ENCODE results near the gene TBL3. TPM values are rescaled to one million over a fixed set of nuclear protein-coding genes. Genes with fewer than 3 reads are reported as not detected.
"Not testable (repeated sequence)": the region's sequence is repeated elsewhere in the genome, so short reads cannot be mapped to it uniquely, and the experiment has no call there.

TBL3 gene
- total RNA-seq = 50.7 and 59.4 TPM in 2 replicates

DNA sequence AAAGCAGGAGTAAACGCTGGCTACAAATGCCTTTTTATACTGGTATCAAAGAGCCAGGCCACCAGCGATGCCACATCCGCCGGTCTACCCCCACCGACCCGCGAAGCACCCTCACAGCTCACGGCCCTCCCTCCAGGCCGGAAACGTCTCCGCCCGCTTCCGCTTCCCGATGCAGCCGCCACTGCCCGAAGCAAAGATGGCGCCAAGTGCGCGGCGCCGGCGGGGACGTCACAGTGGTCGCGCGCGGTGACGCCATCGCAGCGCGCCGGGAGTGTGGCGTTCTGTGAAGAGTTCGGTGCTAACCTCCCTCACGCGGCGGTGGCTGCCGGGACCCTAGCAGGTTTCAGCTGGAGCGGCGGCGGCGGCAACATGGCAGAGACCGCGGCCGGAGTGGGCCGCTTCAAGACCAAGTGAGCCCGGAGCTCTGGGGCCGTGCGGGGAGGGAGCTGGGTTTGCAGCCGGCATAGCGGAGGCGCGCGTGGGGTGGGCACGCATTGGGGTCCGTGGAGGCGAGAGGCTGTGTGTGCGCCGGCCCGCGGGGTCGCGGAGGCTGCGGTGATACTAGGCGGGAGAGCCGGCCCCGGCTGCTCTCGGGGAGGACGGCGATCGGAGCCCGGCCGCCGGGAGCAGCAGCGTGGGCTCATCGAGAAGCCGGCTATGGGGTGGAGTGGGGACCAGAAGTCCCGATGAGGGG is at the start of gene TBL3:
TBL3 (plus strand) TSS at position 258 of the 694 bp plus-strand sequence; CDS start at position 370, 112 bp downstream.
- DNase-seq (ENCODE audit: extremely low read depth, low read depth, low spot score) = no peak

DNA sequence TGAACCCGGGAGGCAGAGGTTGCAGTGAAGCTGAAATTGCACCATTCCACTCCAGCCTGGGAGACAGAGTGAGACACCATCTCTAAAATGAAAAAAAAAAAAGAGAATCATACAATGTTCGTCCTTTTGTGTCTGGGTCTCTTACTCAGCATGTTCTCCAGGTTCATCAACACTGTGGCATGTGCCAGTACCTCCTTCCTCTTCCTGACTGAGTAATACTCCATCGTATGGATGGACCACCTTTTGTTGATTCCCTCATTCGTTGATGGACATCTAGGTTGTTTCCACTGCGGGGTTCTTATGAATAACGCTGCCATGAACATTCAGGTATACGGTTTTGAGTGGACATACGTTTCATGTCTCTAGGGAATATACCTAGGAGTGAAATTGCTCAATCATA is 49.5 kb upstream of the TBL3 start:
- DNase-seq (ENCODE audit: extremely low read depth, low read depth, low spot score) = no peak

DNA sequence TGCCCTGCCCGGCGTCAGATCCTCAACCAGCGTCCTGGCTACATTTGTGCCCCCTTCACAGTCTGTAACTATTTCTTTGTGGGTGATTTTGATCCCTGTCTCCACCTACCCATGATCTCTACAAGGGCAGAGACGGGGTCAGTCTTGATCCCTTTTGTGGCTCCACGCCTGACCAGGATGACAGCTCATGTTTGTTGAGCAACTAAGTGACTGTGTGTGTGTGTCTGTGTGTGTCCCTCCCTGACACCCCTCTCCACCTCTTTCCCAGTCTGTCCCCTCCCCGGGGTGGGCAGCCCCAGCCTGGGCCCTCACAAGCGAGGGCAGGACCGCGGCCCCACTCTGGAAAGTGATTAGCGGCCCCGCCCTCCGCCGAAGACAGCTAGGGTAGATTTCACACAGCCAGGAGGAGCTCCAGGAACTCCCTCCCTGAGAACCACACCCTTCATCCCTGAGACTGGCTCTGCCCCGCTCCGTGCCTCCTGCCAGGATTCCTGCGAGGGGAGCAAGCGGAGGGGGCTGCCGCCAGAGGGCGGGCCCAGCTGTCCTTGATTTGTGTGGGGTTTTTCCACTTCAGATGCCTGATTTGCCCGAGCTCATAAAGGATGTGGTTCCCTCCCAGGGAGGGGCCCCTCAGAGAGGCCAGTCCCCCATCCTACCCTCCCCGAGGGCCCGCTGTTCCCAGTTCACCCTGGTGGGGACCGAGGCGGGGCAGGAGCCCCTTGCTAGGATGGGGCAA is 48.4 kb upstream of the TBL3 start:
- DNase-seq (ENCODE audit: extremely low read depth, low read depth, low spot score) = no peak

DNA sequence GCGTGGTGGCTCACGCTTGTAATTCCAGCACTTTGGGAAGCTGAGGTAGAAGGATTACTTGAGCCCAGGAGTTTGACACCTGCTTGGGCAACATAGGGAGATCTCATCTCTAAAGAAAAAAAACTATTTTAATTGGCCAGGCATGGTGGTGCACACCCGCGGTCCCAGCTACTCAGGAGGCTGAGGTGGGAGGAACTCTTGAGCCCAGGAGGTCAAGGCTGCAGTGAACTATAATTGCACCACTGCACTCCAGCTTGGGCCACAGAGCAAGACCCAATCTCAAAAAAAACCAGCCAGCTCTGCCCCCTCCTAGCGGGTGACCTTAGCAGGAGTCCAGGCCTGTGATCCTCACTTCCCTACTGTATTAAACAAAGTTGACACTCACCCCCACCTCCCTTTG is 47.8 kb upstream of the TBL3 start:
- no peak for DNase-seq (ENCODE audit: extremely low read depth, low read depth, low spot score)

DNA sequence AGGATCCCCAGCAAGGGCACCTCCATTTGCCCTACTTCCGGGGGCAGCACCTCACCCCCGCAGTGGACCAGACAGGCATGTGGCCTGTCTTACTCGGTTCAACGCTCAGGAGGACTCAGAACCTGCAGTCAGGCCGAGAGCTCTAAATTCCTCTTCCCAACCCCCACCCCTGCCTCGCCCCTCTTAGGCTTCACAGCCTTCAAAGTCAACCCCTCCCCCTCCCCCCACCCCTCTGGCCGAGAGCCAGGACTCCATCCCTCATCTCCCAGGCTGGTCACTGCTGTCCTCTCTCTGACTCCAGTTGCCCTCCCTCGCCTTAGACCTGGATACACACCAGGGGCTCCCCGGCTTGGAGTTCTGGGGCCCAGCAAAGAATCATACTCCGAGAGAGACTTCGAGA is 45.6 kb upstream of the TBL3 start:
- no peak for DNase-seq (ENCODE audit: extremely low read depth, low read depth, low spot score)

DNA sequence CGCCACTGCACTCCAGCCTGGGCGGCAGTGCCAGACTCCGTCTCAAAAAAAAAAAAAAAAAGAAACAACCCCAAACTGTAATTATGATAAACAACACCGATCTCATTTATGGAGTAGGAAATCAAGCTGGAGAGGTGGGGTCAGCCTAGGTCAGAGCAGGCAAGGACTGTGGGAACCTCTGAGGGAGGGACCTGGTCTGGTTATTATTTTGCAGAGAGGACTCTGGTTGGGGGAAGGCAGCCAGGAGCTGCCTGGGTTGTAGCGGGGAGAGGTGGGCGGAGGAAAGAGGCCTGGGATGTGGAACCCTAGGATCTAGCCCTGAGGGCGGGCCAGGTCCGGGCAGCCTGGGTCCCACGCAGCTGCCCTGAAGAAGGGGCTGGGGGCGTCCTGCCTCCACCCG is 42.7 kb upstream of the TBL3 start:
- DNase-seq (ENCODE audit: extremely low read depth, low read depth, low spot score) = no peak

DNA sequence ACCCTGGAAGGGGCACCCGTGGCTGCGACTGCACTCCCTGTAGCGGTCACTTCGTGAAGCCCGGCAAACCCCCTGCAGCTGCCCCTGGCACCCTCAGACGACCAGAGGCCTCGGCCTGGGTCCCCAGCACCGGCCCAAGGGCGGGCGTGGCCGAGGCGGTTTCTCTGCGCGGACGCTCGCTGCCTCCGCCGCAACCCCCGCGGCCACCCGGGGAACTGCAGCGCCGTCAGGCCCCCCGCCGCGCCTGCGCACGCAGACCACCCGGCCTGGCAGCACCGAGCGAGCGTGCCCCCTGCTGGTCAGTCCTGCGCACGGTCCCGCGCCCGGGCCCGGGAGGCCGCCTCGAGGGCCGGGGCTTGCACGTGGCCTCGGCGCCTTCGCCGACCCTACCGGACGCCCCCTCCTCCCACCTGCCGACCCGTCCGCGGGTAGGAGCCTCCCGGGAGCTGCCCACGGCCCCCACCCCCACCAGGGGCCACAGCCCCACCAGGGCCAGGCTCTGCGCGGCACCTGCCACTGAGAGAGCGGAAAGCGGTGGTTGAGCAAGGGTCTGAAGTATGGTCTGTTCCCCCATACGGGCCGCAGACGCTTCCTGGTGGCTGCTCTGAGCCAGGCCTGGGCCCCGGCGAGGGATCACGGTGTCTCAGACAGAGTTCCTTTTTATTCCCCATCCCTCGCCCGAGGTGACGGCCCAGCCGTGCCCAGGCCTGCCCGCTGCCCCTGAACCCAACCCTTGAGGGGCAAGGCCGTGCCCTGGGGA is 42.1 kb upstream of the TBL3 start:
- DNase-seq (ENCODE audit: extremely low read depth, low read depth, low spot score) = no peak

DNA sequence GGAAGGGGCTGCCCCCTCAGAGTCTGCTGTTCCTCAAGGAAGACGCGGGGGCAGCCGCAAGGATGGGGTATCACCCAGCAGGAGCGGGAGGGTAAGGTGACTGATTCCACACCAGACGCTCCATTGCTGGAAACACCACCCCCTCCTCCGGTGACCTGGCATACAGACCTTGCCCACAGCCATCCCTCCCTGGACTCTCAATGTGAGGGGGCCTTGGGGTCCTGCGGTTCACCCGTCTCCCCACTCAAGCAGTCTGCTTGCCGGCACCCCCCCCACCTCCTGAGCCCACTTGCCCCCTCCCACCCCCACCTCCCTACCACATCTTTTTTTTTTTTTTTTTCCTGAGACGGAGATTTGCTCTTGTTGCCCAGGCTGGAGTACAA is 41.5 kb upstream of the TBL3 start:
- no peak for DNase-seq (ENCODE audit: extremely low read depth, low read depth, low spot score)

DNA sequence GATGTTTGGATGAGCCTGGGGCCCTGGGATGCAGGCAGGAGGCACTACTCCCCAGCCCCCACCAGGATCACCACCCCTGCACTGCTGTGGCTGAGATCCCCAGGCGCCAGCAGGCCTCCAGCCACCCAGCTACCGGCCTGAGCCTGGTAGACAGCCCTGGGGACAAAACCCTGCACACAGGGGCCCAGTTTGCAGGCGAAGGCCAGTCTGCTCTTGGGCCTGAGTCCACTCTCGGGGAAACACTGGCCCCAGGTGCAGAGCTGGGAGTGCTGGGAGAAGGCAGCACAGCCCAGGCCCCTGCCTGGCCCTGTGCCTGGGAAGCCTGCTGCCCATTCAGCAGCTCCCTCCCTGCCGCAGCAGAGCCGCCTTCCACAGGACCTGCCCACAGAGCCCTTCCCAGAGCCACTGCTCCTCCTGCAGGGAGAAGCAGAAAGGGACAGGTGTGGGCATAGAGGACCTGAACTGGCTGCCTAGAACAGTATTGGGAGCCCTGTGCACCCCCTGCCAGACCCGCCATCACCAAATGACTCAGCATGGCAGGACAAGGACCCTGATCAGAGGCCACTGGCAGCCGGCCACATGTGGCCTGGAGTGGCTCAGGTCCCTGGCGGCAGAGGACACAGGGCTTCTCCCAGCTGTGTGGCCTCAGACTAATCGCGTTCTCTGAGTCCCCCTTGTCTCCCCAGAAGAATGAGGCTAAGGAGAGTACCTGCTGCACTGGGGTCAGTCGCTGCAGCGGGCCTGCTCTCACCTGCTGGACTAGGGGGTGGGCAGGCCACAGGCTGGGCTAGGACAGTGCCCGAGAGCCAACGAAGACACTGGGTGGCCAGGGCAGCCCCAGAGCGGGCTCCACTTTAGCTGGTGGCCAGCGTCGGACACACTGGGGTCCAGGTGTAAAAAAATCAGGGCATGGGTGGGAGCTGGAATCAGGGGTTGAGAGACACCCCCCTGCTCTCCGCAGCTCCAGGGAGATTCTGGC is 39.5 kb upstream of the TBL3 start:
- DNase-seq (ENCODE audit: extremely low read depth, low read depth, low spot score) = no peak

DNA sequence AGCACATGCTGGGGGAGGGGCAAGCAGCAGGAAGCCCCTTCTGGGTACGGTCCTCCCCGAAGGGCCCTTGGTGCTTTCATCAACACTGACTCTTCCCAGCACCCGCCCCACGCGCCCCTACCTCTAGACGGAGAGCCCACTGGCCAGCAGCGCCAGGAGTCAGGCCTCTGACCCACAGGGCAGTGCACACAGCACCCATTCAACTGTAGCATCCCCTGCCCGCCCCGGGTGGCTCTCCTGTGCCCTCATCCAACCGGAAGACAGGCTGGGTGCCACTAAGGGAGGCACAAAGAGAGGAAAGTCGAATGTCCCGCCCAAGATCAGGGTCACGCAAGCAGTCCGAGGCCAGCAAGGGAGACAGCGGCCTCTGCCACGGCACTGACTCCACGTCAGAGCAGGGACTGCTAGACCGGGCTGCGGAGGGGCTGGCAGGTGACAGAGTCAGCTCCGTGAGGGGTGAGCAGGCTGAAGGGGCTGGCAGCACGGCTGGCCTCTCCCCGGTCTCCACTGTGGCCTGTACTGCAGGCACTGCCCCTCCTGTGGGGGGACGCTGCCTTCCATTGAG is 38.7 kb upstream of the TBL3 start:
- no peak for DNase-seq (ENCODE audit: extremely low read depth, low read depth, low spot score)

DNA sequence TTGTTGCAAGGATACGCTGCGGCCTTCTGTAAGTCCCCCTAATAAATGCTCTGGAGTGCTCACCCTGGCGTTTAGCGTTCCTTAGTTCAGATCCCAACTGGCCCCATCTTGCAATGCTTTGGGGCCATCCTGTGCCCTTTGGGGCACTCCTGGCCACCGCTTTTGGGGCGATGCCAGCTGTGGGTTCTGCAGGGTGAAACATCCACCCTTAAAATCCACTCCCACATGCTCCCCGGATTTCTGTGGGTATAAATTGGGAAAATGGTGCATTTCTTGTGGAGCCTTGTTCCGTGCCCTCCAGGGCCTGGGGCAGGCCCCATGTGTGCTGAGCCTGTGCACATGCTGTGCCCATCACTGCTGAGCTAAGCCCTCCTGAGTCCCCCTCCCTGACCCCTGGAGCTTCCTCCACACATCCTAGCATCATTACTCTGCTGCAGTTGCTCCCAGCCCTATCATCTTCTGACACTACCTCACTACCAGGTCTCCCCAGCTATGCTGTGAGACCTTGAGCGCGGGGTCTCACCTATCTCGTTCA is 34.8 kb upstream of the TBL3 start:
- no peak for DNase-seq (ENCODE audit: extremely low read depth, low read depth, low spot score)

DNA sequence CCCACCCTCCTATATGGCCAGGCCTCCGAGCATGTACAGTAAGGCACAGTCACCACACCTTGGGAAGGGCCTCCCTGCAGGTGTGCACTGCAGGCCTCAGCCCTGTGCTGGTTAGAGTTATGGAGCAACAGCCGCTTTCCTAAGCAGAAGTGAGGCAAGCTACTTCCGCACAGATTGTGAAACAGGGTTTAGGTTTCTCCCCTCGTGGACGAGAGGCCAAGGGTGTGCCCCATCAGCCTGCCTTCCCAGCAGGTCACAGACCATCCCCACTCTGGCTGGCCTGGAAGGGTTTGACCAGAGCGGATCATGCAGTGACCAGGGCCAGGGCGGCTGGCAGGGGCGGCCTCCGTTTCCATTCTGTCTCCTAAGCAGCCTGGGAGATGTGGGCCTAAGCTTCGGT is 33.5 kb upstream of the TBL3 start:
- DNase-seq (ENCODE audit: extremely low read depth, low read depth, low spot score) = no peak

DNA sequence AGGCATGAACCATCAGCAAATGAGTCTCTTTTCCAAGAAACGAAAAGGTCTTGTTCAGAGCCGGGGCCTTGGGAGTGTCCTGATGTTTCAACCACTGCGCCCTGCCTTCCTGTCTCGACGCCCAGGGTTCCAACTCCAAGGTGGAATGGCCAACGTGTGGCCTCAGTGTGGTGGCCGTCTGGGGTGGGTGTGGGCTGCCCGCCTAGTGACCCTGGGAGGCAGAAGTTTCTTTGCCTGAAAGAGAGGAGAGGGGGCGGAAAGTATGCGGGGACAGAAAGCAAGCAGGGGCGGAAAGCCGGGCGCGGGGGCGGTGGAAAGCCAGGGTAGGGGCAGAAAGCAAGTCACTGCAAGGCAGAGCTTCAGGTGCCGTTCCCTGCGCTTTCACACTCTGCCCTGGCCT is 32.9 kb upstream of the TBL3 start:
- DNase-seq (ENCODE audit: extremely low read depth, low read depth, low spot score) = no peak

DNA sequence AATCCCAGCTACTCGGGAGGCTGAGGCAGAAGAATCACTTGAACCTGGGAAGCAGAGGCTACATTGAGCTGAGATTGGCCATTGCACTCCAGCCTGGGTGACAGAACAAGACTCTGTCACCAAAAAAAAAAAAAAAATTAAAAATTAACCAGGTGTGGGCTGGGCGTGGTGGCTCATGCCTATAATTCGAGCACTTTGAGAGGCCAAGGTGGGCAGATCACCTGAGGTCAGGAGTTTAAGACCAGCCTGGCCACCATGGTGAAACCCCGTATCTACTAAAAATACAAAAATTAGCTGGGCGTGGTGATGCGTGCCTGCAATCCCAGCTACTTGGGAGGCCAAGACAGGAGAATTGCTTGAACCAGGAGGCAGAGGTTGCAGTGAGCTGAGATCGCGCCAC is 32.0 kb upstream of the TBL3 start:
- not testable (repeated sequence) for DNase-seq (ENCODE audit: extremely low read depth, low read depth, low spot score)

DNA sequence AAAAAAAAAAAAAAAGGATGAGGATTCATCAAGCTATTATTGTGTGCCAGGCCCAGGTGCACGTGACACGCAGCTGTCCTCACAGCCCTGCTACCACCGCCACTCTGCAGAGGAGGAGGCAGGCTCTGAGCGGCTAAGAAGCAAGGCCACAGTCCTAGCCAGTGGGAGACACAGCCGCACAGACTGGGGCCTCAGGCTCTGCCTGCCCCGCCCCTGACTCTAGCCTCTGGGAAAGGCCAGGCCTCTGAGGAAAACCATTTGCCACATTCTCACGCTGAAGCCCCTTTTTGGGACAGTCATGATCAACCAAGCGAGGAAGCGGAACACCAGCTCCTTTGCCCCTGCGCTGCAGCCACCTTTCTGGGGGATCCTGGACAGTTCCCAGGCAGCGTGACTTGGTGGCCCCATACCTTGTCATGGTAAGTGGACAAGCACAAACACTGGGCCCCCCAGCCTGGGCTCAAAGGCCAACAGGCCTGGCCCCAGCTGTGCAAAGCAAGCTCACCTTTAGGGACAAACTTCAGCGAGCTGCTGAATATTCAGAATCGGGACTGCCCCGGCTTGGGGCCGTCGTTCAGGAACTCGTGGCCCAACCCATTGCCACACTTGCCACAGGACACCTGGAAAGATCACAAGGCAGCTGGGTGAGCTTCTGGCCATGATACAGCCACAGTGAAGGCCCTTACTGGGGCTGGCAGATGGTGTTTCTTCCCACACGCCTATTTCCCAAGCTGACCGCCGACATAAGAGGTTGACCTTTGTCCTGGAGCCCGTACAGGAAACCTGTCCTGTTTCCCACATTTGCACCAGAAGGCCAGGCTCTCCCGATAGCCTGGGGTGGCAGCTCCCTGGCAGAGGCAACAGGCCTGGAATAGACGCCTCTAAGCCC is 31.3 kb upstream of the TBL3 start:
- DNase-seq (ENCODE audit: extremely low read depth, low read depth, low spot score) = no peak

DNA sequence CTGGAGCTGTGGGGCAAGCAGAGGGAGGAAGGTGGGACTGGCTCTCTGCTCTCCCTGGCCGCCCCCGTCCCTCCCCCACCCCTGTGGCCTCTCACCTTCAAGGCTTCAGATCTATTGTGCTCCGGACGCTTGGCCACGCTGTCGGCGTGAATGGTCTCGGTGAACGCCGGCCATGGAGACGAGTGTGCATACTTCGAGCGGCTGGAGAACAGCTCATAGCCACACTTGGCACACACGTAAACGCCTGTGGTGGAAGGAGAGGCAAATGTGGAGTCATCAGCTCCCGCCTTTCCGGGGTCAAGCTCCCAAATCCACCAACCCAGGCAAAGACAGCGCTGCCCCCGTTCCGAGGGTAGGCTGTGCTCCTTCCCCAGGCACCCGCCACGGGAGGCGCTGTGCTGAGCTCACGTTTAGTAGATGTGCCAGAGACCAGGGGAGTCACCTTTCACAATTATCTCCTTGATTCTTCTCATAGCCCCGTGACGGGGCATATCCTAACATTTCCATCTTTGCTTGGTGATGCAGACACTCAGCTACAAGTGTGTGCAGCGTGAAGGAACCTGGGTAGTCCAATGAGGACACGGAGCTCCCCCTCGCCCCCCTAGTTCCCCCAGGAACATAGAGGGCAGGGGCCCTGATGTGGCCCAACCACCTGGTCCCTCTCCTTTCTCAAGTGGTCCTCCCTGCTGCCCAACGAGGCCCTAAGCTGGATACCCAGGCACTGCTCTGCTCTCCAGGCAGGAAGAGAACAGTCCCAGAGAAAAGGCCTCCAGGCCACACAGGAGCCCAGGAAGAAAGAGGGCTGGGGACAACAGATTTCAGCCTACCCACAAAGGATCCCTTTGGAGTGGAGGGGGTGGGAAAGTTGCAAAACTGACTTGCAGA is 30.4 kb upstream of the TBL3 start:
- DNase-seq (ENCODE audit: extremely low read depth, low read depth, low spot score) = no peak

DNA sequence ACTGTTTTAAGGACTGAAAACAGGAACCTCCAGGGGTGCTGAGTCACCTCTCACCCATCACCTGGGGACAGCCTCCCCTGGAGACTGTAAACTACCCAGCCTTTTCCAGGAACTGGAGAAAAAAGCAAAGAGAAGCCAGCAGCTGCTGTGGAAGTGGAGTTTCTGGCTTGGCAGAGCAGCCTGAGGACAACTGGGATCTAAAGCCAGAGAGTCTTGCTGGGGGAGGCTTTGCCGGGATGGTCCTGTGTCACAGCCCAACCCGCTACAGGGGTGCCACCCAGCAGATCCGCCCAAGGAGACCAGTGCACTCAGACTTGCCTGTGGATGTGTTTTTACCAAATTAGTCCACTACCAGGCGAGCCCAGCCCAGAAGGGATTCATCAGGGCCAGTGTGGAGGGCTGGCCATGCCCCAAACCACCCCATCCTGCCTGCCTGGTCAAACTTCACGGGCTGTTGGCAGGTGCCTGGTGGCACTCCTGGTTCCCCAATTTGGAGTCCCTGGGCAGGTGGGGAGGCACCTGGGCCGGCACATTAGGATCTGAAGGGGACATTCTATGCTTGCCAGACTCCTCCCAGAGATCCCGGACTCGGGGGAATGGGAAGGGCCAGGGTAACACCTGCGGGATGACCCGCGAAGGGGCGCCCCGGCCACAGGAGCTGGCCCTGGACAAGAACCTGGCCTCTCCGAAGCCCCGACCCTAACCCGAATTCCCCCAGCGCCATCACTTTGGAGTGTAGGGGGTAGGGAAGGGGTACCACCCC is 29.6 kb upstream of the TBL3 start:
- DNase-seq (ENCODE audit: extremely low read depth, low read depth, low spot score) = no peak
